ENCODE results near the gene SH3GLB2.

- no peak for TF ChIP-seq GATA3 (IDR thresholded peaks at IDR 0.05; ENCODE audit: low read depth, low read length)
- TF ChIP-seq GATA2 (IDR thresholded peaks at IDR 0.05; ENCODE audit: low read depth, low read length) = no peak
Observed at GRCh38 chr9:129027224-129027684, 877 bp downstream of the SH3GLB2 start.
